ENCODE data around the gene PTPRG. TPM values are rescaled to one million over a fixed set of nuclear protein-coding genes. Genes with fewer than 3 reads are reported as not detected.

PTPRG gene
- total and polyA plus RNA-seq, 2 of the 13 experiments (the other 11 are each of a cell fraction or from before 2014, with no cell fraction given) = 8.0 to 25.3 TPM

DNA sequence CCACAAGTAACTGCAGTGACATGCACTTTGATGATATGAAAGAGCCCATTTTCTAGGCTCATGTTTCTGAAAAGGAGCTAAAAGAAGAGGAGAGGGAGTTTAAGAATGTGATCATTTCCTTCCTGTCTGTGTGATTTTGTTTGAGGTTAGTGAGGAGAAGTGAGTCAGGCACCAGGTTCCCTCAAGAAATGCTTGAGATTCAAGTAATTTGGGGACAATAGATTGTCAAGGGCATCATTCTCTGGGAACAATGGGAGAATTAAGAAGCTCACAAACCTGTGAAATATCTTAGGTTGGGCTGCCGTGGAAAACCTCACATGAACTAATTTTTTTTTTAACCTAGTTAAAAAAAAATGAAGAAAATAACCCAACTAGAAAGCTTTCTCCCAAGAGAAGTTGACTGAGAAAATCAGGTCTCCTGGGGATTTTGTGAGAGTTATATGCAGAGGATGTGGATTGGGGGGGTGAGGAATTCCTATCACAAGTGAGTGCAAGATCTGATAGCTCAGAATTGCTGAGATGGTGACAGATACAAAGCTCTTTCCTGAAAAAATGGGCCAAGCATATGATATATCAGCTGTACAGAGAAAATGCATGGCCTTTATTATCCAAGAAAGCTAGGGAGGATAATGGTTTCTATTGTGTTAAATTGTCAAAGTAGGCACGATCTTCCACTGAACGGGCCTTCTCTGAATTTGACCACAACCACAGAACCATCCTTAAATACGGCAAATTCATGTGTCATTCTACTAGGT, 608.7 kb downstream of the PTPRG start (continued):
- TF ChIP-seq FOXA3 (CRISPR knock-in tag; IDR thresholded peaks at IDR 0.05) (no peak), MXD1 (CRISPR knock-in tag; IDR thresholded peaks at IDR 0.05) (no peak), MAFG (CRISPR knock-in tag; IDR thresholded peaks at IDR 0.05) (no peak), DMTF1 (CRISPR knock-in tag; IDR thresholded peaks at IDR 0.05) (no peak)

DNA sequence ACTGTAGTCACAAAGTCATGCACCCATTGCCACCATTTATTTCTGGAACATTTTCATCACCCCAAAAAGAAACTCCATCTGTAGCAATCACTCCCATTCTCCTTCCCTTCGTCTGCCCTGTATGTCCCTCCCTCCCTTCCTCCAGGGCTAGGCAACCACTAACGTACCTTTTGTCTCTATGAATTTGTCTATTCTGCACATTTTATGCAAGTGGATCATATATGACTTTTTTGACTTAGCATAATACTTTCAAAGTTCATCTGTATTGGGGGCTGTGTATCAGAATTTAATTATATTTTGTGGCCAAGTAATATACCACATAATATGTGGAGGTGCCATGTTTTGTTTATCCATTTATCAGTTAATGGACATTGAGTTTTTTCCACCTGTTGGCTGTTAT, 610.4 kb downstream of the PTPRG start:
- no peak for ATAC-seq
- WGBS (ENCODE audit: low lambda C conversion rate) = 99% methylated on average over 2 of the region's 2 CpGs
- Histone ChIP-seq H4K20me1 (ENCODE audit: insufficient read depth, low read length) (no peaks in the 10 kb centered on the region), H3K27ac (ENCODE audit: extremely low read length, insufficient read depth, low read length) (no peak overlapping the region), H3K9ac (ENCODE audit: insufficient read depth, low read depth, low read length) (no peak overlapping the region), H3K4me1 (ENCODE audit: insufficient read depth, low read length) (no peaks in the 10 kb centered on the region), H3K79me2 (ENCODE audit: insufficient read depth, low read length) (no peaks in the 10 kb centered on the region), H3K27me3 (ENCODE audit: control insufficient read depth in 1 of 2, insufficient read depth in 2 of 2, low read length in 2 of 2) (no peaks in the 10 kb centered on the region), H2AFZ (ENCODE audit: low read length) (no peak overlapping the region), H3K9me3 (ENCODE audit: low read length) (no peaks in the 10 kb centered on the region), H3K36me3 (replicated peaks in 1 of 2; ENCODE audit: control insufficient read depth in 1 of 2, insufficient read depth in 2 of 2, low read length in 2 of 2) (peaks cover 7 to 13% of the 10 kb centered on the region in 2 experiments; a peak in 2 of 5 replicates), H3K4me2 (ENCODE audit: low read depth, low read length) (no peak overlapping the region), H3K4me3 (replicated peaks in 1 of 3; ENCODE audit: insufficient read depth in 1 of 3, low read depth in 2 of 3, low read length in 3 of 3) (no peak overlapping the region)
- intact Hi-C loops (cut with micrococcal nuclease; ENCODE audit: unreplicated experiment) (no loop called here), in situ Hi-C loops (cut with HindIII; ENCODE audit: extremely low pct_ligation_motif_present, low pct_unique_long_range_greater_than_20kb) (no loop called here)
- DNase-seq (ENCODE audit: low spot score) = no peak
- no TSS peak for BruUV-seq (replicated peaks)
- FAIRE-seq = no peak
- CTCF ChIA-PET (ENCODE audit: low intra/inter-chr PET ratio, low total read pairs) = no interaction called here
- POLR2A ChIA-PET = no interaction called here
- TF ChIP-seq ZNF230 (CRISPR knock-in tag; IDR thresholded peaks at IDR 0.05) = no peak
- TF ChIP-seq ZGPAT (CRISPR knock-in tag; IDR thresholded peaks at IDR 0.05) = no peak
- peak; percentile 54 for TF ChIP-seq MAFF (IDR thresholded peaks at IDR 0.05; ENCODE audit: low read depth, low read length)
- TF ChIP-seq, protein P1, sequence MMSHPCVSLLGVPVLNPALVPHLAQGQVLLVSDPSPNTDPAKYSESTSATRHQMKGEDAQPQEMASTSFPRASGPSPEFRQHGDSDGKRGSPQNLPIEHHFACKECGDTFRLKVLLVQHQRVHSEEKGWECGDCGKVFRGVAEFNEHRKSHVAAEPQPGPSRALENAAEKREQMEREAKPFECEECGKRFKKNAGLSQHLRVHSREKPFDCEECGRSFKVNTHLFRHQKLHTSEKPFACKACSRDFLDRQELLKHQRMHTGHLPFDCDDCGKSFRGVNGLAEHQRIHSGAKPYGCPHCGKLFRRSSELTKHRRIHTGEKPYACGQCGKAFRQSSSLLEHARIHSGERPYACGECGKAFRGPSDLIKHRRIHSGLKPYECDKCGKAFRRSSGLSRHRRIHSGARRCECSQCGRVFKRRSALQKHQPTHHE (CRISPR knock-in tag; IDR thresholded peaks at IDR 0.05; ENCODE audit: borderline replicate concordance) = no peak
- TF ChIP-seq, protein P2, sequence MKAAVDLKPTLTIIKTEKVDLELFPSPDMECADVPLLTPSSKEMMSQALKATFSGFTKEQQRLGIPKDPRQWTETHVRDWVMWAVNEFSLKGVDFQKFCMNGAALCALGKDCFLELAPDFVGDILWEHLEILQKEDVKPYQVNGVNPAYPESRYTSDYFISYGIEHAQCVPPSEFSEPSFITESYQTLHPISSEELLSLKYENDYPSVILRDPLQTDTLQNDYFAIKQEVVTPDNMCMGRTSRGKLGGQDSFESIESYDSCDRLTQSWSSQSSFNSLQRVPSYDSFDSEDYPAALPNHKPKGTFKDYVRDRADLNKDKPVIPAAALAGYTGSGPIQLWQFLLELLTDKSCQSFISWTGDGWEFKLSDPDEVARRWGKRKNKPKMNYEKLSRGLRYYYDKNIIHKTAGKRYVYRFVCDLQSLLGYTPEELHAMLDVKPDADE (CRISPR knock-in tag; IDR thresholded peaks at IDR 0.05) = no peak
- no peak for TF ChIP-seq PCBP1 (IDR thresholded peaks at IDR 0.05; ENCODE audit: borderline replicate concordance, low read depth, low read length)
- TF ChIP-seq ZNF513 (CRISPR knock-in tag; conservative IDR thresholded peaks at IDR 0.05) = no peak
- no peak for TF ChIP-seq ZNF326 (CRISPR knock-in tag; IDR thresholded peaks at IDR 0.05; ENCODE audit: borderline replicate concordance)
- TF ChIP-seq GTF3A (CRISPR knock-in tag; conservative IDR thresholded peaks at IDR 0.05) = no peak
- TF ChIP-seq ZNF841 (CRISPR knock-in tag; IDR thresholded peaks at IDR 0.05; ENCODE audit: borderline replicate concordance) = no peak

Measured in HepG2 (cell line).